Breast epithelium (tissue), 3 donors: ENCODE data around the gene VSIG2.

ENCODE experiments used
- CTCF ChIP-seq, 3 donors: fragments of 450-650 bp; IDR thresholded peaks; one replicate each; pipeline ENCODE4 v1.5.1; 2016 to 2017; ENCODE audit warnings: antibody characterized with exemption in 3 of 3, mild to moderate bottlenecking in 3 of 3, moderate library complexity in 3 of 3
- POLR2A ChIP-seq: fragments of 450-650 bp; IDR thresholded peaks from one replicate; pipeline ENCODE4 v1.6.1; 2016; ENCODE audit warnings: antibody characterized with exemption, mild to moderate bottlenecking, moderate library complexity

GRCh38 chr11:124748100-124748418 lies 4.0 kb downstream of the VSIG2 start:
- TF ChIP-seq CTCF (IDR thresholded peaks at IDR 0.05): no peak
- TF ChIP-seq POLR2A: no peak
